DMS153 treated with DMSO at 0.1 percent for 48 hours (cell line): Measurements from ENCODE around the gene REXO5.
"Not testable (repeated sequence)": the region's sequence is repeated elsewhere in the genome, so short reads cannot be mapped to it uniquely, and the experiment has no call there.

Experiments used
- DNase-seq: peaks from one replicate; lab custom pipeline; 2025; ENCODE audit not compliant: unreplicated experiment; lab: John Stamatoyannopoulos, UW

REXO5 gene

DNA sequence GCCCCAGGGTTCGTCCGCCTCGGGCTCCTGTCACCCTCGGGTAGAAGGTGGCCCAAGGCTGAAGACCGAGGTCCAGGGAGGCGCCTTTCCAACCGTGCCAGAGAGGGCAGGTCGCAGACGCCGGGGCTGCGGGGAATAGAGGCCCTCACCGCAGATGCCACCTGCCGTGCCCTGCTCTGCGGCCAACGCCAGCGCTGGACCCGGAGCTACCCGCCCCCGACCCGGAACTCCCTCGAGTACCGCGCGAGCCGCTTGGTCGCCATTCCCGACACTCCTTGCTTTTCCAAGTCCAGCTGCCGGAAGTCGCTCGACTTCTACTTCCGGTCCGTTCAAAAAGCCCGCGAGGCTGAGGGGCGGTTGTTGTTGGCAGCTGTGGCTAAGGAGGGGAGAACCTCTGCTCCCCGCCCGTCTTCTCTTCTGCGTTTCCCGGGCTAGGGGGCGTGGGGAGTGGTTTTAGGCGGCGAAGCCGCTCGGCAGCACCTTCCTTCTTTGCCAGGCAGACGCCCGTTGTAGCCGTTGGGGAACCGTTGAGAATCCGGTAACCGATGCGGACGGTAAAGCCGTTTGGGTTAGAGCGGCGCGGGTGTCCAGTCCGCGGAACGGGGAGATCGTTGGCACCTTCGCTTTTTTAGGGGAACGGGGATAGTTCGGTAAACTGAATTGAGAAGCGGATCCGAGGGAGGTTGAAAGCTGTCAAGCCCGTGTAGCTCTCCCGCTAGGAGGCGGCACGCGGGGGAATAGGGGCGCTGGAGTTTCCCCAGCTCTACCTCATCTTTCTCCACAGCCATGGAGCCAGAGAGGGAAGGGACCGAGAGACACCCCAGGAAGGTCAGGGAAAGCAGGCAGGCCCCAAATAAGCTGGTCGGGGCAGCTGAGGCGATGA is at the start of gene REXO5, which contains the start of gene ERI2:
Gene REXO5, plus strand, starts transcription at position 360 of the 883 bp plus-strand sequence. Its CDS starts 427 bp downstream, at position 787.
Gene ERI2, minus strand, starts transcription at position 305 of the 883 bp plus-strand sequence. Its CDS starts 42 bp downstream, at position 263.
- peak; percentile 84 for DNase-seq

DNA sequence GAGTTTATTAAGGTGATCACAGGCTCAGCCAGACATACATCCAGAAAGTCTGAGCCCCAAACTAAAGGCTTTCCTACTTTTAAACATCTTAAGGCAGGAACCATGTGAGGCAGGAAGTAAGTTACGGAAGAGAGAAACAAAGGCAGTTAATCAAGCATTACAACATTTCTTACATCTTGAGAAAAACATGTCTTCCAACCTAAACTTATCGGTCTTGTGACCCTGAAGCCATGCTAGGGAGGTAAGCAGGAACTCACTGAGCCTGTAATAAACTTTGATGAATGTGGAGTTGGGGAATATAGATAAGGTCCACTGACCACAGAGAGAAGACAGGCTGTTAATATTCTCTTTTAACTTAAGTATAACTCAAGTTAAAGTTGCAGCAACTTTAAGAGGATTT is 46.0 kb upstream of the REXO5 start:
- no peak for DNase-seq

DNA sequence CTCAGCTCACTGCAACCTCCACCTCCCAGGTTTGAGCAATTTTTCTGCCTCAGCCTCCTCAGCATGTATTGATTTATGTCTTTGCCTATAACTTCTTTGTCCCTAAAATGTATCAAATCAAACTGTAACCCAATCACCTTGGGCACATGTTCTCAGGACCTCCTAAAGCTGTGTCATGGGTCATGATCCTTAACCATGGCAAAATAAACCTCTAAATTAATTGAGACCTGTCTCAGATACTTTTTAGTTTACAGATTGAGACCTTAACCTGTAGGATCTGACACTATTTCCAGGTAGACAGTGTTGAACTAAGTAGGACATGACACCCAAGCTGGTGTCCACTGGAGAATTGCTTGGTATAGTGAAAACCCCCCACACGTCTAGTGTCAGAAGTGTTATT is 45.2 kb upstream of the REXO5 start:
- no peak for DNase-seq

DNA sequence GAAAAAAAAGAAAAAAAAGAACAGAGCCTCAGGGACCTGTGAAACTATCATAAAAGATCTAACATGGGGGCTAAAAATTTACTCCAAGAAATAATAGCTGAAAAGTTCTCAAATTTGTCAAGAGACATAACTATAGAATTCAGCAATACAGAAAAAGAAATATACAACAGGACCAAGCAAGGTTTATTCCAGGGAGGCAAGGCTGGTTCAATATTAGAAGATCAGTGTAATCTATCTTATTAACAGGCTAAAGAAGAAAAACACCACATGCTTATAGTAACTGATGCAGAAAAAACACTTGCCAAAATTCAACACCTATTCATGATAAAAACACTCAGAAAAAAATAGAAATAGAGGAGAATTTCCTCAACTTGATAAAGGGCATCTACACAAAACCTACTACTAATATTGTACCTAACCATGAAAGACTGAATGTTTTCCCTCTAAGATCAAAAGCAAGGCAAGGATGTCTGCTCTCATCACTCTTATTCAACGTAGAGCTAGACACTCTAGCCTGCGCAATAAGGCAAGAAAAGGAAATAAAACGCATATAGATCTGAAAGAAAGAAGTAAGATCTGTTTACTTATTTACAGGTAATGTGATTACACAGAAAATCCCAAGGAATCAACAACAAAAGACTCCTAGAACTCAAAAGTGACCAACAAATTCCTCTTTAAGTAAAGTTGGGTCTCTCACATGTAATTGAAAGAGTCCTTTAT is 43.8 kb upstream of the REXO5 start:
- DNase-seq = no peak

- DNase-seq = no peak
These were observed 42.7 kb upstream of the REXO5 start, which contains the start of gene ACSM3 for GRCh38 chr16:20763461-20764232. TSS of gene ACSM3 (plus strand) at chr16:20764014. CDS start at chr16:20770035, 6,021 bp downstream.

DNA sequence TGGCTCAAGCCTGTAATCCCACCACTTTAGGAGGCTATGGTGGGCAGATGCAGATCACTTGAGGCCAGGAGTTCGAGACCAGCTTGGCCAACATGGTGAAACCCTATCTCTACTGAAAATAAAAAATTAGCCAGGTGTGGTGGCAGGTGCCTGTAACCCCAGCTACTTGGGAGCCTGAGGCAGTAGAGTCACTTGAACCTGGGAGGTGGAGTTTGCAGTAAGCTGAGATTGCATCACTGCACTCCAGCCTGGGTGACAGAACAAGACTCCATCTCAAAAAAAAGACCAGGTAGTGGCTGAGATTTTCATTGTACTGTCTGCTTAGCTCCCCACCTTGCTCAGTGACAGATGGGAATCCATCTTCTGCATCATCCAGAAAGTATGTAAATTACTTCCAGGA is 41.9 kb upstream of the REXO5 start:
- not testable (repeated sequence) for DNase-seq

GRCh38 chr16:20765732-20766131 is 40.6 kb upstream of the REXO5 start:
- DNase-seq = no peak

- no peak for DNase-seq
These were observed 40.0 kb upstream of the REXO5 start for GRCh38 chr16:20766294-20766693.

GRCh38 chr16:20767577-20767976 is 38.8 kb upstream of the REXO5 start:
- no peak for DNase-seq

GRCh38 chr16:20768121-20768520 is 38.2 kb upstream of the REXO5 start:
- no peak for DNase-seq

DNA sequence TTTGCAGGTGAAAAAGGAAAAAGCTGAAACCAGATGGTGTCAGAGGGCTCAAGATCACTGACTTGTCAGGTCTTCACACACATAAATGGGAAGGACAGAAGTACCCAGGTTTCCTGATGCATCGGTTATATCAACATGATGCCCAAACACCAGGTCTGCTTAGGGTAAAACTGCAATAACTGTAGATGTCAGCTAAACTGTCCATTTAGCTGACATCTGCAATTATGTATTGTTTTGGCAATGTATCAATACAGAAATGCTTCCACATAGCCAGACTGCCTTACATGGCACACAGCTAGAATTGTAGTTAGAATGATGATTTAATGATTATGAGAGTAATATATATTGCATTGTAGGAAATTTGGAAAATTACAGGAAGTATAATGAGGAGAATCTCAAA is 37.5 kb upstream of the REXO5 start:
- no peak for DNase-seq

DNA sequence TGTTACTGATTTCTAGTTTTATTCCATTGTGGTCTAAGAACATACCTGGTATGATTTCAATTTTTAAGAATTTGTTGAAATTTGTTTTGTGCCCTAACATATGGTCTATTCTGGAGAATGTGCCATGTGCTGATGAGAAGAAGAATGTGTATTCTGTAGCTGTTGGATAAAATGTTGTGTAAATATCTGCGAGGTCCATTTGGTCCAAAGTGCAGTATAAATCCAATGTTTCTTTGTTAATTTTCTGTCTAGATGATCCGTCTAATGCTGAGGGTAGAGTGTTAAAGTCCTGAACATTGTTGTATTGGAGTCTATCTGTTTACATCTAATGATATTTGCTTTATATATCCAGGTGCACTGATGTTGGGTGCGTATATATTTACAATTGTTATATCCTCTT is 32.6 kb upstream of the REXO5 start:
- no peak for DNase-seq

DNA sequence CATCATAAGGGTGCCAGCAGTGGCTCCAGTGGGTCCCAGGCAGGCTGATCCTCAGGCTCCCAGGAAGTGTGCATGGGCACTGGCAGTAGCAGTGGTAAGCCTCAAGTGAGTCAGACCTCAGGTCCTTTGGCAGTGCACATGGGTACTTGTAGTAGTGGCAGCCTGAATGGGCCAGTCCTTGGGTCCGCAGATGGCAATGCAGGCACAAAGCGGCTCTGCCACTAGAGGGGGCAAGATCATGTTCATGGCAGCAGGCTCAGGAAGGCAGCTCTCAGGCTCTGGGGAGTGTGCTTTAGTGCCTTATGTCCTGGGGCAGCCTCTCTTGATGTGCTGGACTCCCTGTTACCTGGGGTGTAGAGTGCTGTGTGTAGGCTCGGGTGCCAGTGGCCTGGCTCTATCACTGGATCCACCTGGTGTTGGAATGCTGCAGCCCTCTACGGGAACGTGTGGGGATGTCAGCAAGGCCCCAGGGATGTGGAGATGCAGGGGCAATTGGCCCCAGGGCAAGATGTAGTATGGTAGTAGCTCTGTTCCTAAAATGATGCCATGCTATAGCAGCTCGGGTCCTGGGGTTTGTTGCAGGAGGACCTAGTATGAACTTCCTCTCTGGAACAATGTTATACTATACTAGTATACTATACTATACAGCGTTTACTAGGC is 31.5 kb upstream of the REXO5 start:
- DNase-seq = peak; percentile 36

DNA sequence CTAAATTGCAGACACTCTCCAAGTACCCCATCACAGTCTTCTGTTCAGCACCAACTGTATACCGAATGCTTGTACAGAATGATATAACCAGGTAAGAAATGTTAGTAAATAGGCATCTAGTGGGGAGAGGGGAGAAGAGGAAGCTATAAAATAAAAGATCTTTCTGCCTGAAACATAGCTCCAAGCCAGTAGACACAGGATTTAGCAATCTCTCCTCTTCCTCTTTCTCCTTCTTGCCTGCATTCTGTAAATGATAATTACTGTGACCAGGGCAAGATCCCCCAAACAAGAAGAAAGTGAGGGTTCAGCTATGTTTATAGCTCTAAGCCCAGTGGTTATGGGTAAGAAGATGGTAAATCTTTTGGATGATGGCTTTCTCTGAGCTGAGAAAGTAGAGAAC is 24.6 kb upstream of the REXO5 start:
- DNase-seq = no peak

DNA sequence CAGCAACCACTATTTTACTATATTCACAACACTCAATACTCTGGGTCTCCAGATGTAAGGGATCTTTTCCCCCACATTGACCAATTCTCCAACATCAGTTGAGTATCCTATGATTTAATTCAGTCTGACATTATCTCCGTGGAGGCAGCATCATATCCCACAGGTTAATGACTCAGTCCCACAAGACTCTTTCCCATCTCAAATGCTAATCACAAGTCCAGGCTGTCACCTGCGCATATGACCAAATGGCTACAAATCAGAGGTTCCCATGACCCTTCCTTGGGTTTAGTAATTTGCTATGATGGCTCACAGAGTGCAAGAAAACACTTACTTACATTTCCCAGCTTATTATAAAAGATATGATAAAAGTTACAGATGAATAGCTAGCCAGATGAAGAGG is 23.9 kb upstream of the REXO5 start:
- DNase-seq = no peak

DNA sequence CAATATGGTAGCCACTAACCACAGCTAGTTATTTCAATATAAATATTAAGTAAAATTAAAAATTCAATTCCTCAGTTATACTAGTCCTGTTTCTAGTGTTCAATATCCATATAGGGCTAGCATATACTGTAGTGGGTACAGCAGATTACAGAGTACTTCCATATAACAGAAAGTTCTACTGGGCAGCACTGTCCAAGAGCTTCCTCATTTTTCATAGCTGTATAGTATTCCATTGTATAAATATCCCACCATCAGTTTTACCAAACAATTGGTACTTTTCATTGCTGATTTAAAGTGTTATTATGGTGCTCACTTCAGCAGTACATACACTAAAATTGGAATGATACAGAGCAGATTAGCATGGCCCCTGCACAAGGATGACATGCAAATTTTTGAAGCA is 22.1 kb upstream of the REXO5 start:
- DNase-seq = no peak

DNA sequence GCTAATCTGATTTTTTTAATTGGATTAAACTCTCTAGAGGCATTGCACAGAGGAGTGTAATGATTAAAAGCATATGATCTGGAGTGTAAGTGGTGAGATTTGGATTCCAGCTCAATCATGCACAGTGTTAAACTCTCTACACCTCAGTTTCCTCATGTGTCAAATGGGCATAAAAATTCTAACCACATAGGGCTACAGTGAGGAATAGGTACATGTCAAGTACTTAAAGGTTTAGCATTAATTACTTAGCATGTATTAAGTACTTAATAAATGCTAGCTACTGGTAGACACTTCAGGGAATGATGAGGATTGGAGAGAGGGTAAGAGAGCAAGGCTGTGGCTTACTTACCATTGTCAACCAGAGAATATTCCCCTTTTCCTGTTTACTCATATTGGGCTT is 17.2 kb upstream of the REXO5 start:
- DNase-seq = no peak

DNA sequence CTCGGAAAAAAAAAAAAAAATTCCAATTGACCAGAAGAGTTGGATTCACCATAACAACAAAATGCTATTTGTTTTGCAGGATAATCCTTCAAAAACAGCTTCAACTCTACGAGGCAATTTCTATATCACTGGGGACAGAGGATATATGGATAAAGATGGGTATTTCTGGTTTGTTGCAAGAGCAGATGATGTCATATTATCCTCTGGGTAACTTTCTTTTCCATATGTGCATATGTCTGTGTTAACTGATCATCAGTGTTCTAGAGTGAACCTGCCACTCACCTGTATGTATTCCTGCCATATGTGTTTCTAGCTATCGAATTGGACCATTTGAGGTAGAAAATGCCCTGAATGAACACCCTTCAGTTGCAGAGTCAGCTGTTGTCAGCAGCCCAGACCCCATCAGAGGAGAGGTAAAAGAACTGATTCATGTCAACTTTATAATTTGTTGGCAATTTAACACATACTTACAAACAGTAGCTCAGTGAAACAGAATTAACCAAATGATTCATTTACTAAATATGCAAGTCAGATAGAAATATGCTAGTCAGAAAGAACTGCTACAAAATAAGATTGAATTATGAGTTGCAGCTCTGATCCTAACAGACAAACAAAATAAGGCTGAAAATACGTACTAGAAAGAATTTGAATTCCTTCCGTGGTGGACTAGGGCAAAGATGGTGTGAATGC is 14.3 kb upstream of the REXO5 start:
- DNase-seq = no peak

DNA sequence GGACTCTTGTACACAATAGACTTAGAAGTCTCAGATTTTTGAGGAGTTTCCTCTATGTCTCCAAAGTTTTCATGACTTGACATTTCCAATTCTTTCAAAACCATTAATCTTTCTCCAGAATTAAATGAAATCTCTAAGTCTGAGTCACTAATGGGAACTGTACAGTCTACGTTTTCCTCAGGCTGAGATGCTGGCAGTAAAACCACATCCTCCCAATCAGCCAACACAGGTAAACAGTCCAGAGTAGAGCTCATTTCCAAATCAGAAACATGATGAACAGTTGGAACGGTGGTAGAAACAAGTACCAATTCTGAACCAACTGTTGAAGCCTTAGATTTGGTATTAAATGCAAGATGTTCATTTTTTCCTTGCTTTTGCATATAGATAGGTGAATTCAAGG is 8.0 kb upstream of the REXO5 start:
- no peak for DNase-seq

GRCh38 chr16:20799599-20799998 is 6.7 kb upstream of the REXO5 start:
- no peak for DNase-seq
